Measurements from ENCODE around the gene DEDD2.

The DEDD2 gene

GRCh38 chr19:42185277-42185676 lies 32.2 kb downstream of the DEDD2 start:
- no peak for TF ChIP-seq SPI1 (IDR thresholded peaks at IDR 0.05; ENCODE audit: borderline replicate concordance, low read depth)
- no peak for TF ChIP-seq CTCF (IDR thresholded peaks at IDR 0.05; ENCODE audit: insufficient read depth, low read length)
- TF ChIP-seq REST (IDR thresholded peaks at IDR 0.05; ENCODE audit: insufficient replicate concordance, low read depth): no peak
- no peak for TF ChIP-seq GABPA (IDR thresholded peaks at IDR 0.05; ENCODE audit: low read depth)
- TF ChIP-seq POLR2AphosphoS5 (IDR thresholded peaks at IDR 0.05; ENCODE audit: low read depth): no peak
- DNase-seq (ENCODE audit: low read depth in 1 of 2, low spot score in 1 of 2): peak in 1 of 2 experiments; percentile 43
- H3K27ac ChIP-seq (replicated peaks): no peak overlapping the region

GRCh38 chr19:42184401-42184861 lies 33.0 kb downstream of the DEDD2 start:
- Histone ChIP-seq H3K4me3 (replicated peaks; ENCODE audit: insufficient read depth, low read length) (no peak overlapping the region), H3K27ac (replicated peaks) (no peak overlapping the region), H3K27me3 (ENCODE audit: insufficient read depth, poor library complexity, severe bottlenecking) (no peaks in the 10 kb centered on the region)
- peak in 1 of 2 experiments; percentile 66 for DNase-seq (ENCODE audit: low read depth in 1 of 2, low spot score in 1 of 2)
- peak; percentile 88 for TF ChIP-seq CTCF (IDR thresholded peaks at IDR 0.05; ENCODE audit: insufficient read depth, low read length)
- TF ChIP-seq REST (IDR thresholded peaks at IDR 0.05; ENCODE audit: insufficient replicate concordance, low read depth): no peak

More at GRCh38 chr19:42185277-42185676, 32.2 kb downstream of the DEDD2 start:
- H3K4me3 ChIP-seq (replicated peaks; ENCODE audit: insufficient read depth, low read length): no peak overlapping the region
- no peaks in the 10 kb centered on the region for H3K27me3 ChIP-seq (ENCODE audit: insufficient read depth, poor library complexity, severe bottlenecking)

GRCh38 chr19:42178791-42179674 lies 38.4 kb downstream of the DEDD2 start:
- Histone ChIP-seq H3K27ac (replicated peaks) (no peak overlapping the region), H3K4me3 (replicated peaks; ENCODE audit: insufficient read depth, low read length) (no peak overlapping the region), H3K27me3 (ENCODE audit: insufficient read depth, poor library complexity, severe bottlenecking) (peaks cover 38% of the 10 kb centered on the region)
- TF ChIP-seq REST (IDR thresholded peaks at IDR 0.05; ENCODE audit: insufficient replicate concordance, low read depth) (no peak), SPI1 (IDR thresholded peaks at IDR 0.05; ENCODE audit: borderline replicate concordance, low read depth) (no peak), GABPA (IDR thresholded peaks at IDR 0.05; ENCODE audit: low read depth) (no peak), POLR2AphosphoS5 (IDR thresholded peaks at IDR 0.05; ENCODE audit: low read depth) (no peak), CTCF (IDR thresholded peaks at IDR 0.05; ENCODE audit: insufficient read depth, low read length) (no peak)
- no peak for DNase-seq (ENCODE audit: low read depth in 1 of 2, low spot score in 1 of 2)

All from HL-60 (cell line).